Stimulated activated CD8-positive, alpha-beta memory T cell treated with anti-CD3 and anti-CD28 coated beads, Interleukin-12 subunit alpha, Interleukin-12 subunit beta, amount 100 ng/mL, for 1 hour (primary cell): ENCODE results near the gene SLC10A1.
A peak's percentile ranks its signal among the peaks of the same experiment; 100 is the strongest.
"Not testable (repeated sequence)": the region's sequence is repeated elsewhere in the genome, so short reads cannot be mapped to it uniquely, and the experiment has no call there.

Experiments
- DNase-seq: peaks from one replicate; pipeline ENCODE4 v3.0.0-alpha.2; 2020; ENCODE audit warnings: low read depth

SLC10A1 gene

GRCh38 chr14:69769623-69770022 lies 27.4 kb downstream of the SLC10A1 start:
- no peak for DNase-seq

DNA sequence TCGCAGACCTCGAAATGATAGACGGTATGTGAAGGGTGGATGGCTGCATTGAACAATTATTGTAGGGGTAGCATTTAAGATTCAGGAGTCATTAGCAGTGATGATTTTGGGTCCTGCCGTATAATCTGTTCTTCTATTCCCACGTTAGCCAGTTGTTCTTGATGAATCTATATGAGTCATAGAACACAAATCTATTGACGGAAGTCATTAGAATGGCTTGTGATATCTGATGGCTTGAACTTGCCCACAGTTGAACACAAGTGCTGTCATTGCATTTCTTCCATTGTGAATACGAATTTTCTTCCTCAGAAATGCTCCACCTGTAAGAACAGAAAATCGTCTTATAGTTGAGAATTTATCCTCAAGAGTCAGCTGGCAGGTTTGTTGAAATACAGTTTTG lies 28.2 kb downstream of the SLC10A1 start:
- no peak for DNase-seq

DNA sequence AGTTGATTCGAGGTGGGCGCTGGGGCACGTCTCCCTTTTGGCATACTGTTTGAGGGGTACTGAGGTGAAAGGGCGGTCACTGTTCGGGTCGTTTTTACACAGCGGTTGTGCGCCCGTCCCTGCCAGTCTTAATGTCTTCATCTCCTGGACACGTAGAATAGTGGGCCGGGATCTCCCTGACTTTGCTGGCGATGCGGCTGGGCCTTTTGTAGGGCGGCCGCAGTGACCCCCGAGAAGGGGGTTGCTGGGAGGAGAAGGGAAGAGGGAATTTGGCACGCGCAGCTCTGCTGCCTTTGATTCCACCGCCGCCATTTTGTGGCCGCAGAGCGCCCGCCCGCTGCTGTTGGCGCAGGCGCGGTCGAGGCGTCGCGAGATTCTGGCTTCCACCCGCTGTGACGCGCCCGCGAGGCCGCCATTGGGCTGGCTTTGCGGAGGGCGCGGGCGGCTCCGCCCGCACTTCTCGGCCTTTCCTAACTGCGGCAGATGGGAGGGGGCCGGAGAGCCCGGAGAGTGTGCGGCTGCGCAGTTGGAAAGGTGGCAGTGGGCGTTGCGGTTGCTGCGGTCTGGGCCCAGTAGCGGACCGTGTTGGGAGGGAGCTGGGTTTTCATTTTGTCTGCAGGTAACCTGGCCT lies 29.6 kb downstream of the SLC10A1 start:
- DNase-seq: peak; percentile 77

- DNase-seq: peak; percentile 87
Observed at GRCh38 chr14:69766984-69767368, 30.1 kb downstream of the SLC10A1 start, which contains the start of gene SRSF5. Gene SRSF5 (plus strand): TSS chr14:69767142. CDS start chr14:69768157, 1,015 bp downstream.

GRCh38 chr14:69763761-69764510 lies 33.1 kb downstream of the SLC10A1 start:
- DNase-seq: no peak

DNA sequence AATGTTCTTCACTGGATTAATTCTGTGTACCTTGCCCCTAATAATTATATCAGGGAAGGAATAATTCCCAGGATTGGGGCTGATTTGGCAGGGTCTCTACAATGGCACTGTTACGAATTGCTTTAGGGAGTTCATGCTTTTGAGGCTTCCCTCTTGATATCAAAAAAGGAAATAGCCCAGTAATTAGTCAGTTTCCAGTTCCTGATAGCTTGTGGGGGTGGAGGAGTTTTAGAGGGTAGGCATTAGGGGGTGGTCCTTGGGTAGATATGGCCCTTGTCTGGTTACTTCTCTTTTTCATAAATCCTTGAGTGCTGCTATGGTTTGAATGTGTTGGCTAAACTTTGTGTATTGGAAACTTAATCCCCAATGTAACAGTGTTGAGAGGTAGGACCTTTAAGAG lies 36.2 kb downstream of the SLC10A1 start:
- no peak for DNase-seq

GRCh38 chr14:69756298-69756697 lies 40.7 kb downstream of the SLC10A1 start:
- no peak for DNase-seq

DNA sequence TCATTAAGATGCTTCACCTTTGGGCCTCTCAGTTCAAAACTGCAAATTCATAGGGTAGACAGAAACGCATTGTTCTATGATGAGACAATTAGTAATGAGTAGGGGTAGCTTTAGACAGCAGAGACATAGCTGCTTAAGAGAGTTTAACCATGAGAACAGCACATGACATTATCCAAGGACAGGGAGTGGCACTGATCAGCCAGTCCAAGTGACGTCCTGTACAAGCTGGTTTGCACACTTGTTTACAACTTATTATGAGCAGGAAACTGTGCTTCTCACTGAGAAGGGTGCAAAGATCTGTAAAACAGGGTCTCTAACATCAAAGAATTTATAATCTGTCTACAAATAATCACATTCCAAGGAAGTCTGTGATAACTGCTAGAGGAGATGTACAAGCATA lies 41.3 kb downstream of the SLC10A1 start:
- no peak for DNase-seq

- DNase-seq: no peak
Observed at GRCh38 chr14:69755296-69755695, 41.7 kb downstream of the SLC10A1 start.

GRCh38 chr14:69754487-69754886 lies 42.6 kb downstream of the SLC10A1 start:
- no peak for DNase-seq

- DNase-seq: no peak
Observed at GRCh38 chr14:69753860-69754259, 43.2 kb downstream of the SLC10A1 start.

DNA sequence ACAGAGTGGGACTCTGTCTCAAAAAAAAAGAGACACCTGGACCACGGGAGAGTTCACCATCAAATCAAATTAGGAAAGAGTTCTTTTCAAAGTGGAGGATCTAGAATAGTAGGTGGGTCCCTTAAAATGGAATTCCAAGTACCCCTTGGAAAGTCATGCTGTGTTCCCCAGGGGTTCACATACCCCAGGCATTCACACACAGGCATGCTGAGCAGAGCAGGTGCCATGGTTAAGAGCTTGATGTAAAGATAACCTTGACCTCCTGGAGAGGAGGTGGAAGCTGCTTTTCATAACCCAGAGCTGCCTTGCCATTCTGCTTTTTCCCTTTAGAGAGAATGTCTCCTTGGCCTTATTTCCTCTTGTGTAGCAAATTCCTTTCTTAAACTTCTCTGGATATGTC lies 44.3 kb downstream of the SLC10A1 start:
- DNase-seq: no peak

DNA sequence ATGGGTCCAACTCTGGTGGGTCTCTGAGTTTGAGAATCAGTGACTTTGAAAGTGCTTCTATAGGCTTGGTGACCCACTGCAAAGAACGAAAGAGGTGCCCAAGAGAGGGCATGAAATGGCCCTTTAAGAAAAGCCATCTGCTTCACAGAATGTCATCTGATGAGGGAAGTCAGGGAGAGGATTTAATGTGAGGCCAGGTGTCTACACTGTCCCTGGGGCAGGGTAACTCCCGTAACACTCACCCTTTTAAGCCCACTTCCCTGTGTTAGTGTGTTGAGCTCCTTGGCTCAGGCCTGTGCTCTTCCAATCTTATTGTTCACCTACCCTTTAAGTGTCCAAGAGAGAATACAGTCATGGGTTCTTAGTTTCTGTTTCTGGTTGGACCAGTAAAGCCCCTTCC lies 46.5 kb downstream of the SLC10A1 start:
- DNase-seq: no peak

- DNase-seq: no peak
Observed at GRCh38 chr14:69749956-69750355, 47.1 kb downstream of the SLC10A1 start.

DNA sequence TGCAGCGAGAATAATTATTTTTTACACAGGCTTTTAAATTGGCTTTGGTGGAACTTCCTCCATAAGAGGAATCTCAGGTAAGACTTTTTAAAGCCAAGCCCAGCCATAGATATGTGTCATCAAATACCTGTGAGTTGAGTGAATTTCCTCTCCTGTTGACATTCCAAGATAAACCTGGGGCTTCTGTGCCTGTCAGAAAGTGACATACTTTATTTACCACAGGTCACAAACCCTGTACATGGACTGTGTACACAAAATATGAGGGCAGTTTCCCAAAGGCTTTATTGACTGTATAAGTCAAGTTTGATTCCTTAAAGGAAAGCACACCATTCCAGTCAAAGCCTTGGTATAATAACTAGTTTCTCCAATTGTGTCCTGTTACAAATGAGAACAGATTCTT lies 56.0 kb downstream of the SLC10A1 start:
- DNase-seq: no peak

DNA sequence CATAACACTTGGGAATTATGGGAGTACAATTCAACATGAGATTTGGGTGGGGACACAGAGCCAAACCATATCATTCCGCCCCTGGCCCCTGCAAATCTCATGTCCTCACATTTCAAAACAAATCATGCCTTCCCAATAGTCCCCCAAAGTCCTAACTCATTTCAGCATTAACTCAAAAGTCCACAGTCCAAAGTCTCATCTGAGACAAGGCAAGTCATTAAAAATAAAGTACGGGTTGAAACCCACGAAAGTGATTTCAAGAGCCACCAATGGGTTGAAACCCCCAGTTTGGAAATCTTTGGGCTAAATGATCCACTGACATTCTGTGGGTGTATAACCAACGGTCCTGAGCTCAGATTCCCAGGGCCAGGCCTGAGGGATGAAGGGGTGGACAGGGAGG lies 60.6 kb downstream of the SLC10A1 start:
- not testable (repeated sequence) for DNase-seq

- not testable (repeated sequence) for DNase-seq
Observed at GRCh38 chr14:69731919-69732598, 65.0 kb downstream of the SLC10A1 start.

DNA sequence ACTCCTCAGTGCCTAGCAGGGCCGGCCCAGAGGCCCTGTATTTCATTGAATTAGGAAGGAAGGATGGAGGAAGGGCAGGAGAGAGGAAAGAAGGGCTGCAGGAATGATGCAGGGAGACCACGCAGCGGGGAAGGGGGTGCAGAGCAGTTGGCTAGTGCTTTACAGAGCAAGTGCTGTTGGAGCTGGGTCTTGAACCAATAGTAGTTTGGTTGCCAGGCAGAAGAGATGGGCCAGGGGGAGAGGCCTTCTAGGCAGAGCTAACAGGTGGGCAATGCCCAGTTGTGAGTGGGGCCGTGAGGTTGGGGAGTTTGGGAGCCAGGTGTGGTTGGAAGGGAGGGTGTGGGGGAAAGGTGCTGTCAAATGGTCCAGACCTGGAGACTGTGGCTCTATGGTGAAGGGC lies 69.2 kb downstream of the SLC10A1 start:
- no peak for DNase-seq

- peak; percentile 81 for DNase-seq
Observed at GRCh38 chr14:69726761-69727511, 70.1 kb downstream of the SLC10A1 start.
